Bronchial epithelial cell (primary cell): Measurements from ENCODE around the gene SH3TC2. TPM values are rescaled to one million over a fixed set of nuclear protein-coding genes. Genes with fewer than 3 reads are reported as not detected.

Experiments used
- DNase-seq: peaks from one replicate; pipeline ENCODE4 v3.0.0-alpha.2; 2010; ENCODE audit warnings: low read depth
- FAIRE-seq: peaks from 2 replicates; lab custom pipeline; 2011; peaks lifted over from hg19 to GRCh38; lab: Jason Lieb, UNC
- H3K27me3 ChIP-seq: 2 replicates; pipeline ENCODE4 v1.5.1; 2011; ENCODE audit warnings: low read length; ENCODE audit not compliant: control insufficient read depth, insufficient read depth
- H3K36me3 ChIP-seq: 2 replicates; pipeline ENCODE4 v1.5.1; 2011; ENCODE audit warnings: low read length; ENCODE audit not compliant: control insufficient read depth, insufficient read depth
- H3K4me3 ChIP-seq: 2 replicates; pipeline ENCODE4 v1.5.1; 2011; ENCODE audit warnings: mild to moderate bottlenecking, low read depth, low read length, control low read depth
- CTCF ChIP-seq: IDR thresholded peaks from 2 replicates; pipeline ENCODE4 v1.5.1; 2011; ENCODE audit warnings: mild to moderate bottlenecking, moderate library complexity, low read length, control low read depth, inconsistent platforms; ENCODE audit not compliant: insufficient read depth, severe bottlenecking
- total RNA-seq: library from RNA; depleted of rRNA; stranded (reverse); fragments of >200 nt; gene quantifications from 2 replicates; pipeline ENCODE4 v1.2.1, GENCODE V29; 2014

Gene SH3TC2
- total RNA-seq, 1 donor from 2014 or later: 4.7 TPM

DNA sequence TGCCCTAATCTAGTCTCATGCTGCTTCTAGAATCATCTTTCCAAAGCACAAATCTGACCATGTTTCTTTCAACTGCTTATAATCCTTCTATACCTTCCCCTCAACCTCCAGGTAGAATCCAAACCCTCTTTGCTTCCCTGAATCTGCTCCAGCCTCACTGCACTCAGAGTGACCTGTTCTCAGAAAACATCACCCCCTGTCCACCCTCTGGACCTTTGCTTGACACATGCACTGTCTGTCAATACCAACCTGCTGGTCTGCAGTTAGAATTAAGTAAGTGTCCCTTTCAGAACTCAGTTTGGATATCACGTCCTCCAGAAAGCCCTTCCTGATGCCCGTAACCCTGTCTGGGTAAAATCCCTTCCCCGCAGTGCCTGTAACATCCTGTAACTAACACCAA, 63.1 kb downstream of the SH3TC2 start:
- Histone ChIP-seq H3K27me3 (no peaks in the 10 kb centered on the region), H3K36me3 (no peaks in the 10 kb centered on the region), H3K4me3 (no peak overlapping the region)
- TF ChIP-seq CTCF: no peak
- peak; percentile 43 for FAIRE-seq
- DNase-seq: no peak

DNA sequence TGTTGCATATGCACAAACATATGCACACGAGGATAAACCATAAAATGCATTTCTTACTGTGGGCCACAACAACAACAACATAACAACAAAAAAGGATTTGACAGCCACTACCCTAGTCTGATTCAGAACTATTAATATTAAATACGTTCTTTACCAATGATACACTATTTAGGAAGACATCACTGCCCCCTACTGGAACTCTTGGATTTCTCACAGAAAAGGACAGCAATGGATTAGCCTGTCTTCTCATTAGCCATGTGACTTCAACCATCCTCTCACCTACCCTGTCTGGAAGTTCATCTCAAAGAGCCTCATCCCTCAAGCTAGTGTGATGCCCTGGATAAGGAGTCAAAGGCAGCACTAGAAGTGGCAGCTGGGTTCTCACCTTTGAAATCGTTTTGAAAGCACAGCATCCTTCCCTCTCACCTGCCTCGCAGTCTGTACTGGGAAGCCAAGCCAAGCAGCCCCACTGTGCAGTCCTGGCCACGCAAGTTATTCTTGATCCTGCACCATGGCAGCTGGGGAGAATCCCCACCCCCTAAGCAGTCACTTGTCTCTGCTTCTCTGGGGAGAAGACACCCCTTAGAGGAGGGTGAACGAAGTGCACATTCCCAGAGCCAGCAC, 64.6 kb downstream of the SH3TC2 start:
- FAIRE-seq (peak; percentile 32), DNase-seq (peak; percentile 79)
- peak; percentile 64 for TF ChIP-seq CTCF
- no peak overlapping the region for H3K4me3 ChIP-seq
- H3K27me3 ChIP-seq: no peaks in the 10 kb centered on the region
- no peaks in the 10 kb centered on the region for H3K36me3 ChIP-seq

- Histone ChIP-seq H3K36me3 (no peaks in the 10 kb centered on the region), H3K27me3 (no peaks in the 10 kb centered on the region), H3K4me3 (no peak overlapping the region)
- TF ChIP-seq CTCF: no peak
- FAIRE-seq (no peak), DNase-seq (no peak)
Observed at GRCh38 chr5:148996270-148996669, 66.6 kb downstream of the SH3TC2 start.

DNA sequence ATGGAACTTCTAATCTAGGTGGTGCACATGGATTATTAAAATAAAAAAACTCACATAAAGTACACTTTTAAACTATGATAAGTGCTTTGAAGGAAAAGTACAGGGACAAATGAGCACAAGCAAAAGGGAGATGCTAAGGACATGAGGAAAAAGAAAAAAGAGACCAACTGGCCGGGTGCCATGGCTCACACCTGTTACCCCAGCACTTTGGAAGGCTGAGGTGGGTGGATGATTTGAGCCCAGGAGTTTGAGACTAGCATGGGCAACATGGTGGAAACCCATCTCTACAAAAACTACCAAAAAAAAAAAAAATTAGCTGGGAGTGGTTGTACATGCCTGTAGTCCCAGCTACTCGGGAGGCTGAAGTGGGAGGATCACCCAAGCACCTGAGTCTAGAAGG, 67.1 kb downstream of the SH3TC2 start:
- FAIRE-seq (no peak), DNase-seq (no peak)
- Histone ChIP-seq H3K27me3 (no peaks in the 10 kb centered on the region), H3K4me3 (no peak overlapping the region), H3K36me3 (no peaks in the 10 kb centered on the region)
- no peak for TF ChIP-seq CTCF

DNA sequence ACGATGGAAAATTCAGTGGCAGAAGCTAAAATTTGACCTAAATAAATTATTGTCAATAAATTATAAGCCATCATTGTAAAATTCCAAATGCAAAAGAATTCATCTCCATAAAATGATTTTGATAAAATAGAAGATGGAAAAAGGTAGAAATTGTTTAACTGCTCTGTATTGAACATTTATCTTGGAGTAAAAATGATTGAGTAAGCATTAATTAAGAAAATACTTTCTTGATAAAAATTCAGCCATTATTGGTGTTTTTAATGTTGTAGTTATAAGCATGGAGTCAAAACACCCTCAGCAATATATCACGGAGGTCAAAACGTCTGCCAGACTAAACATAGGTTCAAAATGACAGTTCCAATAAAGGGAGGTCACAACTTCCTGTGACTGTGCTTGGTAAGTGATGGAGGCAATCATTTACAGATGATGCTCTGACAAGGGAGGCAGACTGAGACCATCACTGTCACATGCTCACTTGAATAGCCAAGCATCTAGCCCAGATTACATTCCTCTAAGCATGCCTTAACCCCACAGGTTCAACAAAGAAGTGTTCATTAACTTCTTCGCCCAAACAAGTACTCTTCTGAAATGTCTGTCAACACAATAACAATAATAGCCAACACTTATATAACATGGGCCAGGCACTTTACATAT, 69.5 kb downstream of the SH3TC2 start:
- Histone ChIP-seq H3K27me3 (no peaks in the 10 kb centered on the region), H3K4me3 (no peak overlapping the region), H3K36me3 (no peaks in the 10 kb centered on the region)
- no peak for TF ChIP-seq CTCF
- no peak for FAIRE-seq
- DNase-seq: no peak
